Vagina (tissue), 2 donors: Measurements from ENCODE around the gene IQSEC2.

ENCODE experiments used
- POLR2A ChIP-seq, 2 donors: fragments of 450-650 bp; IDR thresholded peaks; one replicate each; pipeline ENCODE4 v1.6.1; 2017; ENCODE audit warnings: antibody characterized with exemption in 2 of 2, mild to moderate bottlenecking in 2 of 2, moderate library complexity in 2 of 2
- POLR2AphosphoS5 ChIP-seq, 2 donors: sonication (generic); formaldehyde crosslinking; IDR thresholded peaks; one replicate each; pipeline ENCODE4 v1.9.0; 2017; ENCODE audit warnings: antibody characterized with exemption in 2 of 2, mild to moderate bottlenecking in 2 of 2, low read depth in 1 of 2; ENCODE audit not compliant: insufficient read depth in 1 of 2
- TF ChIP-seq, protein P1 (sequence below), 3 experiments: fragments of 450-650 bp in 2 of 3; fragments of 200-600 bp in 1 of 3; sonication (generic) in 1 of 3; IDR thresholded peaks; one replicate each; pipeline ENCODE4 v1.5.1; 2017 to 2019; ENCODE audit warnings: antibody characterized with exemption in 3 of 3, mild to moderate bottlenecking in 2 of 3, moderate library complexity in 2 of 3

DNA sequence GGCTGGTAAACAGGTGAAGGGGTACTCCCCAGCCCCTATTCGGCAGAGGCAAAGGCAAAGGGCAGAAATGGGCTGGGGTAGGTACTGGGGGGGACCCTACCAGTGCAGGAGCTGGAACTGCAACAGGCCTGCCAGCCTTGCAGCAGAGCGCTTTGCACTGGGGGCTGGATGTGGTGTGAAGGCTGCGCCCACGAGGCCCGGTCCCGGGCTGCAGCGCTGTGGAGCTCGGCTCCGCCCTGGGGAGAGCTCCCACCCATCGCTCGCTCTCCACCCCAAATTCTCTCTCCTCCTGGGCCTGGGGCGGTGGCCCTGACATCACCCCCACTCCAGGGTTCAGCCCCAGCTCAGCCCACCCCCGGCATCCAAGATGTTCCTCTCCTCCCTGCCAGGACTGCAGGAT, 24.2 kb downstream of the IQSEC2 start:
- TF ChIP-seq, protein P1, sequence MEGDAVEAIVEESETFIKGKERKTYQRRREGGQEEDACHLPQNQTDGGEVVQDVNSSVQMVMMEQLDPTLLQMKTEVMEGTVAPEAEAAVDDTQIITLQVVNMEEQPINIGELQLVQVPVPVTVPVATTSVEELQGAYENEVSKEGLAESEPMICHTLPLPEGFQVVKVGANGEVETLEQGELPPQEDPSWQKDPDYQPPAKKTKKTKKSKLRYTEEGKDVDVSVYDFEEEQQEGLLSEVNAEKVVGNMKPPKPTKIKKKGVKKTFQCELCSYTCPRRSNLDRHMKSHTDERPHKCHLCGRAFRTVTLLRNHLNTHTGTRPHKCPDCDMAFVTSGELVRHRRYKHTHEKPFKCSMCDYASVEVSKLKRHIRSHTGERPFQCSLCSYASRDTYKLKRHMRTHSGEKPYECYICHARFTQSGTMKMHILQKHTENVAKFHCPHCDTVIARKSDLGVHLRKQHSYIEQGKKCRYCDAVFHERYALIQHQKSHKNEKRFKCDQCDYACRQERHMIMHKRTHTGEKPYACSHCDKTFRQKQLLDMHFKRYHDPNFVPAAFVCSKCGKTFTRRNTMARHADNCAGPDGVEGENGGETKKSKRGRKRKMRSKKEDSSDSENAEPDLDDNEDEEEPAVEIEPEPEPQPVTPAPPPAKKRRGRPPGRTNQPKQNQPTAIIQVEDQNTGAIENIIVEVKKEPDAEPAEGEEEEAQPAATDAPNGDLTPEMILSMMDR (IDR thresholded peaks at IDR 0.05), result no peak
- TF ChIP-seq POLR2A (IDR thresholded peaks at IDR 0.05), result no peak
- TF ChIP-seq POLR2AphosphoS5 (IDR thresholded peaks at IDR 0.05; ENCODE audit: insufficient read depth in 1 of 2, low read depth in 1 of 2), result no peak
